ENCODE data around the gene THEMIS.

GRCh38 chr6:127904160-127904559, 3.3 kb upstream of the THEMIS start:
- TF ChIP-seq POLR2A (IDR thresholded peaks at IDR 0.05; ENCODE audit: low read length) = no peak
- TF ChIP-seq GATA1 (IDR thresholded peaks at IDR 0.05; ENCODE audit: low read depth, low read length) = no peak

Measured in erythroblast (primary cell).